ENCODE data around the gene STON2. TPM values are rescaled to one million over a fixed set of nuclear protein-coding genes. Genes with fewer than 3 reads are reported as not detected.

Gene STON2
- total and polyA plus RNA-seq, 5 experiments from 2014 or later, result not detected

DNA sequence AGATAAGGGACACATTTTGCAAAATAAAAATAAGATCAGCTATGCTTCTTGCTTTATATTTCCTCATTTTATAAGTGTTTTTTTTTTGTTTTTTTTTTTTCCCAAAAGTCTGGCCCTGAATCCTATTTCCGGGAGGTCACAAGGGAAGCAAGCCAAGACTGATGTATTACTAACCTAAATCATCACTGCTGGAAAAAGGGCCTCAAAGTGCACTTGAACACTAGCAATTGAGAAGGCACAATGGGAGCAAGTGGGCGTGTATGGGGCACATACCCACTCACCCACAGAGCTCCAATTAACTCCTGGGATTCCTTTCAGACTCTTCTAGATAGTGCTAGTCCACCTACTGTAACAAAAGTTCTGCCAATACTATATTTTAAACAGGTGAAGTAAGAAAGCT, 58.8 kb downstream of the STON2 start:
- ATAC-seq, result no peak
- POLR2A ChIA-PET, result no interaction called here
- no peaks in the 10 kb centered on the region for H3K36me3 Mint-ChIP-seq
- H3K4me3 Mint-ChIP-seq, result no peak overlapping the region
- H3K27me3 Mint-ChIP-seq, result peaks cover 2 to 18% (median 10%) of the 10 kb centered on the region in 5 donors
- DNase-seq, result no peak
- H3K27ac Mint-ChIP-seq, result no peak overlapping the region
- H3K9me3 Mint-ChIP-seq, result no peaks in the 10 kb centered on the region
- no peaks in the 10 kb centered on the region for H3K4me1 Mint-ChIP-seq

DNA sequence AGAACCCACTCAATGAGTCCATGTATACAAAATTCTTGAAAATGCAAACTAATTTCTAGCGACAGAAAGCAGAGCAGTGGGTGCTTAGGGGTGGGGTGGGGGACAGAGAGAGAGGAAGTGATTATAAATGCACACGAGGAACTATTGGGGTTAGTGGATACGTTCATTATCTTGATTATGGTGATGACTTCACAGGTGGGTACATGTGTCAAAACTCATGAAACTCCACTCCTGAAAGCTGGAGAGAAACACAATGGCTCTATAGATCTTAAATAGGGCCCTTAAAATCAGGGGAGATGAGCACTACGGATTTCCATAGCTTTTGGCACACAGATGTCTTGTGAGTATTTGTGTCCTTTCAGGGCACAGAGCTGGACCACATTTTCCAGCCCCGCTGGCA, 59.9 kb downstream of the STON2 start:
- H3K4me3 Mint-ChIP-seq, result no peak overlapping the region
- ATAC-seq, result no peak
- no peaks in the 10 kb centered on the region for H3K36me3 Mint-ChIP-seq
- no peaks in the 10 kb centered on the region for H3K9me3 Mint-ChIP-seq
- peaks cover 1 to 27% (median 9%) of the 10 kb centered on the region in 5 donors for H3K27me3 Mint-ChIP-seq
- POLR2A ChIA-PET, result no interaction called here
- no peaks in the 10 kb centered on the region for H3K4me1 Mint-ChIP-seq
- H3K27ac Mint-ChIP-seq, result no peak overlapping the region
- no peak for DNase-seq

DNA sequence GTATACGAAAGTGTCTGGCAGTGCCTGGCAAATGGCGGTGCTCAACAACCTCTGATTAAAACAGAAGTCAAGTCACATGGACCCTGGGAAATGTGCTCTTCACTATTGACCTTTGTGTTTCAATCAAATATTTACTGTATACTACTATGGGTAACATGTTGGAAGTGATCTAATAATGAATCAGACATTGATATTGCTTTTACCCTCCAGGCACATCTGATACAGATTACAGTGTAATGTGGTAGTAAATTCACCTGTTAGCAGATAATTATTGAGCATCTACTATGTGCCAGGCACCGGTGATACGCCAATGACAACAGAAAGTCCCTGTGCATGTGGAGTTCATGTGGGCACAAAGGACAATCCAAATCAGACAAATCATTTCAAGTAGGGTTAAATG, 63.1 kb downstream of the STON2 start:
- Mint-ChIP-seq H3K9me3 (no peaks in the 10 kb centered on the region), H3K36me3 (no peaks in the 10 kb centered on the region), H3K4me1 (no peaks in the 10 kb centered on the region), H3K27me3 (peaks cover 3 to 25% (median 5%) of the 10 kb centered on the region in 5 donors), H3K4me3 (no peak overlapping the region), H3K27ac (no peak overlapping the region)
- DNase-seq, result no peak
- POLR2A ChIA-PET, result no interaction called here
- no peak for ATAC-seq

DNA sequence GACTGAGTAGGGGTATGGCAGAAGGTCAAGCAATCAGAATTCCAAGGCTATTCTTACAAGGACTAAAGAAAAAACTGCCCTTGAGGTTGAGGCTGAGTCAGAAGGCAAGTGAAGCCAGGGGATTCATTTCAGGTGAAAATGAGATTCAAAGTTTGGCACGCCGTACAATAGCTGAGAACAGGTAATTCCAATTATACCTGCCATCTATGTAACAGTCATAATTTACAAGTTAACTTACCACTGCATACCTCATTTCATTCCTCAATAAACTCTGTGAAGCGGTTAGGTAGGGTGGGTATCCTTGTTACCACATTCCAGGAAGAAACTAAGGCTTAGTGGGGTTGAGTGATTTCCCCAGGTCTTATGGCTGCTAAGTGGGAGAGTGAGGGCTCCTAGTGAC, 64.1 kb downstream of the STON2 start:
- DNase-seq (no peak), ATAC-seq (no peak)
- POLR2A ChIA-PET, result no interaction called here
- no peak overlapping the region for H3K4me3 Mint-ChIP-seq
- no peaks in the 10 kb centered on the region for H3K36me3 Mint-ChIP-seq
- peaks cover 3 to 25% (median 5%) of the 10 kb centered on the region in 5 donors for H3K27me3 Mint-ChIP-seq
- H3K9me3 Mint-ChIP-seq, result no peaks in the 10 kb centered on the region
- no peaks in the 10 kb centered on the region for H3K4me1 Mint-ChIP-seq
- H3K27ac Mint-ChIP-seq, result no peak overlapping the region

DNA sequence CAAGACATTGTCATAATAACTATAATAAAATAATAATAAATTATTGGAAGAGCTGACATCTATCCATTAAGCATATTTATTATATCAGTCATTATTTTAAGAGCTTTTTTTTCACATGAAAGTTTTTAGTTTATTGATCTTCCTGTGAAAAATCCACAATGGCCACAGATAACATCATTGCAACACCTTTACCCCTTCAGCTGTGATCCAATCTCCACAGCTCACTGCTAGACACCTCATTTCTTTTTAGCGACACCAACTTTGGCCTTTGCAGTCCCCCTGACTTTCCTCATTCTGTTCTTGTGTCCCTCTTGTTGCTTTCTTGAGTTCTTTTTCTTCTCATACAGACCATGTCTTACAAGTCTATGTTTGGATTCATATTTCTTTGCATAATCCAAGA, 67.4 kb downstream of the STON2 start:
- DNase-seq, result no peak
- ATAC-seq, result no peak
- Mint-ChIP-seq H3K4me1 (no peaks in the 10 kb centered on the region), H3K36me3 (no peaks in the 10 kb centered on the region), H3K4me3 (no peak overlapping the region), H3K9me3 (no peaks in the 10 kb centered on the region), H3K27me3 (peaks cover 3 to 25% (median 6%) of the 10 kb centered on the region in 5 donors), H3K27ac (no peak overlapping the region)
- POLR2A ChIA-PET, result no interaction called here

DNA sequence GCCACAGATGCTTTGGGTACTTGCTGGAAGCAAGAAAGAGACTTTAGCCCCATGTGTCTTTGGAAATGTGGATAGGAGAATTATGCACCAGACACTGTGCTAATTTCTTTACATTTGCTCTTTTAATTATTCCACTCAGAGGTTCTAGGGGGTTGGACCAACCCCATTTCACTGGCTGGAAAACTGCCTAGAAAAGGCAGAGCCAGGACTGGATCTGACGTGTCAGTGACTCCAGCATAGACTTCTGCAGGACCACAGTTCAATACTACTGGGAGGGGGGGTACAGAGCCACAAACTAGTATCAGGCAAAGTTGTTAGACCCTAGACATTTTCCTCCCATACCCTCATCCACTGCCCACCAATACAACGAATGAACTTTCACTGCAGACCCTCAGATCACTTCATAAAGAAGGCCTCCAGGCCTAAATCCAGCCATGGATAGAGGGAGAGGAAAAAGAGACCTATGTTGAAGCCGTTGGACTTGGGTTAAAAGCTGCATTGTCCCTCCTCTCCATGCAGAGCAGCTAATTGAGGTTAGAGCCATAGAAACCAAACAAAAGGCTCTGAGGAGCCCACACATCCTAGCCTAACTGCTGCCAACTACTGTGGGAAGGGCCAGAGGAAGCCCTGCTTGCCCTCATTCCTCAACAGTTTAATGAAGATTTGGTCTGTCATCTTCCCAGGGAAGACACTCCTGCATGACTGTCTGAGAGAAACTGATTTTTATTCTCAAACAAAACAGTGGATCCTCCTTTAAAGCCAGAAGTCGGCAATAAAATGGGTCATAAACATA, 68.7 kb downstream of the STON2 start:
- DNase-seq, result no peak
- POLR2A ChIA-PET, result no interaction called here
- Mint-ChIP-seq H3K36me3 (no peaks in the 10 kb centered on the region), H3K27me3 (peaks cover 3 to 16% (median 4%) of the 10 kb centered on the region in 5 donors), H3K4me3 (no peak overlapping the region), H3K9me3 (no peaks in the 10 kb centered on the region), H3K27ac (no peak overlapping the region), H3K4me1 (no peaks in the 10 kb centered on the region)
- ATAC-seq, result no peak

DNA sequence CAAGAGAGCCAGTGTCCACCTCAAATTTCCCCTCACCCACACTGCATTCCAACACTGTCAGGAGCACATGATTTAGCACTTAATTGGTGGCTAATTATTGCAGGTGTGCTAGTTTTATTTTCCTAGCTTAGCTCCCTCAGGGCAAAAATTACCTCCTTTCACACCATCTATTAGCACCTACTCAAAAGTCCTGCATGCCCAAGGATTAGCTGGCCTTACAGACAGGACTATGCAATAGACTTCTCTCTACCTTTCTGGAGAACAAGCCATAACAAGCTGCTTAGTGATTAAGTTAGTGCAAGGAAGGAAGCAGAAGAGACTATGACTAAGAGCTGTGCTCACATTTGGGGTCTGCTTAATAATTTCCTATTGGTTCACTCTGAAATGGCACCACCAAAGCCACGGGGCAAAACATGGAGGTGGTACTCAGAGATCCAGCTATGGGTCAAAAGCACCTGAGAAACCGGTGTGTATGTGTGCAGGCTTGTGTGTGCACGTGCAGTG, 69.5 kb downstream of the STON2 start:
- POLR2A ChIA-PET, result no interaction called here
- Mint-ChIP-seq H3K4me1 (no peaks in the 10 kb centered on the region), H3K27ac (no peak overlapping the region), H3K9me3 (no peaks in the 10 kb centered on the region), H3K4me3 (no peak overlapping the region), H3K27me3 (peaks cover 1 to 17% (median 2%) of the 10 kb centered on the region in 5 donors), H3K36me3 (no peaks in the 10 kb centered on the region)
- ATAC-seq, result no peak
- DNase-seq, result no peak

DNA sequence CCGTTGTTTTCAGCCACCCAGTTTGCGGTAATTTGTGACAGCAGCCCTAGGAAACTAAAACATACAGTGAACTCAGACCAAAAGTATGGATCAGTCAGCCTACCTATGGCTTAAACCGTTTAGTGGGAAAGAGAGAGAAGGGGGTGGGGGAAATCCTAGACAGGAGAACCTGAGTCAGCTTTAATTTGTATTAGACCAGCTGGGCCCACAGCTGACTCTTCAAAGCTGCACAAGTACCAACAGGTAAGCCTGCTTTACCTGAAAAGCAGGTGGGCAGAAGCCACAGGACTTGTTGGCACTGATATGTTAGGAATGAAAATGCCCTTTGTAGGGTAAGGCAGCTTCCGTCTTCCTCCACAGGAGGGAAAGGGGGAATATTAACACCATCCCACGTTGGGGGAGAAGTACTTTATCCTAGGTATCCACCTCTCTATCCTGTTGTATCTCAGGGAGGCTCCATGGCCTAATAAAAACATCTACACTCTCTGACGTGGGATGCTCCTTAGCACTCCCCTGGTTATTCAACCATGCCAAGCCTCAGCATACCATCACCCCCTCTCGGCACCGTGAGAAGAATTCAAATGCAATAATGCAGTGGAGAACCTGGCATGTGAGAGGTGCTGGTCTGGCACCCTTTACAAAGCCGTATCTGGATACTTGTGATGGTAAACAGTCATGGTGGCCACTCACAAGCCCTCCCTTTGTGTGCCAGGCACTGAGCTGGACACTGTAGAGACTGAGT, 70.3 kb downstream of the STON2 start:
- ATAC-seq, result no peak
- no peak overlapping the region for H3K4me3 Mint-ChIP-seq
- peaks cover 0 to 13% (median 2%) of the 10 kb centered on the region in 5 donors for H3K27me3 Mint-ChIP-seq
- H3K4me1 Mint-ChIP-seq, result no peaks in the 10 kb centered on the region
- H3K27ac Mint-ChIP-seq, result peak overlapping the region in 1 of 10 donors; percentile 85
- no peaks in the 10 kb centered on the region for H3K36me3 Mint-ChIP-seq
- H3K9me3 Mint-ChIP-seq, result no peaks in the 10 kb centered on the region
- DNase-seq, result no peak
- POLR2A ChIA-PET, result no interaction called here

DNA sequence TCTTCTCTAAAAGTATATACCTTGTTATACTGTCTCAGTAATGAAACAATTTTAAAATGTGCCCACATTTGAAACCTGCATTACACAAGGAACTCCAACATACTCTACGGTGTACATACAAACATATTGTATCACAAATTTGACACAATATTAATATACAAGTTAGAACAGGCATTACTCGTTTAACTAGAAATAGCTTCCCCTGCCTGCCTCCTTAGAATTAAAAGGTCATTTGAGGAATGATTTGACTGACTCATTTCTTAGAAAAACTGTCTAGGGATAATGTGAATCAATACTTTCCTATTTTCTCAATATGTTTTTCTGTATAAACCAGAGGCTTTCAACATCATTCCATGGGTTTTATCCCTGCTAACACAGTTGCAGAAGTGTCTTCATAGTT, 73.7 kb downstream of the STON2 start:
- no peaks in the 10 kb centered on the region for H3K9me3 Mint-ChIP-seq
- POLR2A ChIA-PET, result no interaction called here
- peaks cover 0 to 10% (median 2%) of the 10 kb centered on the region in 5 donors for H3K27me3 Mint-ChIP-seq
- H3K36me3 Mint-ChIP-seq, result no peaks in the 10 kb centered on the region
- H3K4me3 Mint-ChIP-seq, result no peak overlapping the region
- no peak for ATAC-seq
- no peak overlapping the region for H3K27ac Mint-ChIP-seq
- DNase-seq, result no peak
- no peaks in the 10 kb centered on the region for H3K4me1 Mint-ChIP-seq

DNA sequence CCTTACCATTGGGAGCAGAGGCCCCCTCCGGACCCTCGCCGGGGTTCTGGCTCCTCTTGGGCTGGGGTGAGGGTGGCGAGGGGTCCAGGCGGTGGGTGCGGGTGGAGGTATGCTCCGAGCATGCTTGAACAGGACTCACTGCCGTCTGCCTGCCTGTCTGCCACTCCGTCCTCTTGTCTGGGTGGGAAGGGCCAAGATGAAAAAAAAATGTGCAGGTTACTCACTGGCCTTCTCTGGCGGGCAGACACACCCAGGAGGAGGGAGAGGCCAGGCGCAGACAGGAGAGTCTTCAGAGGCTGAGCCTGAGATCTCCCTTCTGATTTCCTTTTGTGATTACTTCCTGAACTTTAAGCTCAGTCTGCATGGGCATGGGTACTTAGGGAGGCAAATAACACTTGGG, 76.1 kb downstream of the STON2 start:
- no peaks in the 10 kb centered on the region for H3K36me3 Mint-ChIP-seq
- no peak overlapping the region for H3K27ac Mint-ChIP-seq
- ATAC-seq (no peak), DNase-seq (no peak)
- no peaks in the 10 kb centered on the region for H3K9me3 Mint-ChIP-seq
- peaks cover 0 to 10% (median 1%) of the 10 kb centered on the region in 5 donors for H3K27me3 Mint-ChIP-seq
- POLR2A ChIA-PET, result no interaction called here
- no peaks in the 10 kb centered on the region for H3K4me1 Mint-ChIP-seq
- H3K4me3 Mint-ChIP-seq, result no peak overlapping the region

DNA sequence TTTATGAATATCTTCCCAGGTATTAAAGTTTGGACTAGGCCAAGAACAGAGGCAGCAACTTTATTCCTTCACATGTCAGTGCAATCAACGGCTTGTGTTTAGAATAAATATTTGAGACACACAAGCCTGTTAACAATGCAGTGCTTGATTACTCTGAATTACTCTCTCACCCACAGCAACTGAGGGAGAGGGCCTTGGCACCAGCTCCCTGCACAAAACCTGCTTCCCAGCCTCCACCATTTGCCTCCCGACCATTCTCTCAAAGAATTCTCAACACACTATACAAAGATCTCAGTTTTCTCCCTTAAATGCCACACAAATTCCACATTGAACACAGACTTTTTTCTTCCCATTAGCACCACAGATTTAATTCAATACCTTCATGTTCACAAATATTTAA, 77.0 kb downstream of the STON2 start:
- Mint-ChIP-seq H3K36me3 (no peaks in the 10 kb centered on the region), H3K27me3 (peaks cover 0 to 14% (median 1%) of the 10 kb centered on the region in 5 donors), H3K4me1 (no peaks in the 10 kb centered on the region), H3K9me3 (no peaks in the 10 kb centered on the region), H3K4me3 (no peak overlapping the region), H3K27ac (no peak overlapping the region)
- POLR2A ChIA-PET, result no interaction called here
- no peak for DNase-seq
- ATAC-seq, result no peak

DNA sequence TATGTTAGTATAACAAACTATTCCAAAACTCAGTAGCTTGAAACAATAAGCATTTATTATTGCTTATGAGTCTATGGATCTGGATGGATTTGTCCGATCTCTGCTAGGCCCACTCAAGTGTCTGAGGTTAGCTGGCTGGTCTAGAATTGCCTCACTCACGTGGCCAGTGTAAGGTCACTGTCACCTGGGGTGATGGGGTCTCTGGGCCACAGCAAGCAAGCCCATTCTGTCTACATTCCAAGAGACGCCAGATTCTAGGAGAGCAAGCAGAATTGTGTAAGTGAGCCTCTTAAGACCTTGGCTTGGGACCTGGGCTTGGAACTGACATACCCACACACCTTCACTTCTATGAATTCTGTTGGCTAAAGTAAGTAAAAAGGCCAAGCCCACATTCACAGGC, 80.2 kb downstream of the STON2 start:
- Mint-ChIP-seq H3K4me3 (no peak overlapping the region), H3K27ac (peak overlapping the region in 1 of 10 donors; percentile 46), H3K27me3 (peaks cover 0 to 9% (median 1%) of the 10 kb centered on the region in 5 donors), H3K36me3 (no peaks in the 10 kb centered on the region), H3K9me3 (no peaks in the 10 kb centered on the region), H3K4me1 (no peaks in the 10 kb centered on the region)
- POLR2A ChIA-PET, result no interaction called here
- ATAC-seq (no peak), DNase-seq (no peak)

DNA sequence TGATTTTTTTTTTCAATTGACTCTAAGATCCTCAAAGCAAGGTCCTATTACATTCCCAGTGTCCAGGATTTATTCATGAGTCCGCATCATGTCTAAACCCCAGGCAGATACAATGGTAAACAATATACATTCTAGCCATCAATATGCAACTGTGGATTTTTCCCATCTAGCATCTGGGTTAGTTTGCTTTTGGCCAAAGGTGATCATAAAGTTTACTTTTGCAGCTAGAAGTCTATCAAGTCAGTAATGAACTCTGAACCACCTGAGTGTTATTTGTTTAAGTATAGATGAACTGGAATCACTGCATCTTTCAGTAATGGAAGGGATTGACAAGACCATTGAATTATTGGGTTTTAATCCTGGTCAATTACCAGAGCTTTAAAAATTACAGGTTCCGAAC, 80.8 kb downstream of the STON2 start:
- Mint-ChIP-seq H3K4me1 (no peaks in the 10 kb centered on the region), H3K36me3 (no peaks in the 10 kb centered on the region)
- ATAC-seq, result no peak

More for the DNA sequence above, 80.8 kb downstream of the STON2 start:
- no peak for DNase-seq
- H3K9me3 Mint-ChIP-seq, result no peaks in the 10 kb centered on the region
- H3K27ac Mint-ChIP-seq, result no peak overlapping the region
- H3K27me3 Mint-ChIP-seq, result peaks cover 0 to 9% (median 1%) of the 10 kb centered on the region in 5 donors
- POLR2A ChIA-PET, result no interaction called here
- H3K4me3 Mint-ChIP-seq, result no peak overlapping the region

Measured in naive thymus-derived CD8-positive, alpha-beta T cell (primary cell).